PFSK-1 (cell line): ENCODE measurements around the gene TPGS2.

Experiments
- FOXP2 ChIP-seq: optimal IDR thresholded peaks from 2 replicates; pipeline ENCODE3; 2011; ENCODE audit warnings: borderline replicate concordance, control low read depth, inconsistent platforms; ENCODE audit not compliant: insufficient read depth; ENCODE audit errors: extremely low read length, extremely low read depth
- POLR2AphosphoS5 ChIP-seq: IDR thresholded peaks from 2 replicates; pipeline ENCODE4 v1.6.1; 2012; ENCODE audit warnings: low read depth, mild to moderate bottlenecking, control low read depth, low read length, moderate library complexity
- REST ChIP-seq, 2 experiments: IDR thresholded peaks; 2 replicates each; pipeline versions ENCODE4 v1.6.1 to v1.8.0; 2011 to 2012; ENCODE audit warnings: low read depth in 2 of 2, low read length in 2 of 2, control low read depth in 1 of 2, inconsistent platforms in 1 of 2, mild to moderate bottlenecking in 1 of 2, moderate library complexity in 1 of 2; ENCODE audit not compliant: insufficient read depth in 1 of 2
- SIN3A ChIP-seq: IDR thresholded peaks from 2 replicates; pipeline ENCODE4 v1.6.1; 2012; ENCODE audit warnings: mild to moderate bottlenecking, low read length, moderate library complexity, borderline replicate concordance; ENCODE audit not compliant: insufficient read depth
- TAF1 ChIP-seq: IDR thresholded peaks from 2 replicates; pipeline ENCODE4 v1.6.1; 2012; ENCODE audit warnings: low read length, control low read depth, borderline replicate concordance; ENCODE audit not compliant: insufficient read depth

Gene TPGS2

DNA sequence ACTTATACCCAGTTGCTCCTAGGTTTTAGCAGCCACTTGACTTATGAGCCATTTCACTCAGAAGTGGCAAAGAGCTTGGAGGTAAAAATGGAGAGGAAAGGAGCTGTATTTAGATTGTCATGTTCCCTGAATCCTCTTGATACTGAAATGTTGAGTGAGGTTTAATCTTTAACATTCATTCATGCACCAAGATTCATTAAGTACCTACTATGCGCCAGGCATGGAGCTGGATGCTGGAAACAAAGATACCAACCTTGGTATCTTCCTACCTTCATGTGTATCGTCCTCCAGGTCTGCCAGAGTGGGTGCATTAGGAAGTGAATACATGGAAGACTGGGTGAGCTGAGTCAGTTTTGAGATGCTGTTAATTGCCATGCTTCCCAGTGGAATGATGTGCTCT, 23.7 kb downstream of the TPGS2 start:
- TF ChIP-seq POLR2AphosphoS5 (no peak), REST (IDR thresholded peaks at IDR 0.05; ENCODE audit: insufficient read depth in 1 of 2, low read depth in 2 of 2, low read length in 2 of 2) (no peak), TAF1 (no peak), FOXP2 (no peak), SIN3A (no peak)

- no peak for TF ChIP-seq REST (IDR thresholded peaks at IDR 0.05; ENCODE audit: insufficient read depth in 1 of 2, low read depth in 2 of 2, low read length in 2 of 2)
- TF ChIP-seq TAF1, result no peak
- no peak for TF ChIP-seq FOXP2
- TF ChIP-seq POLR2AphosphoS5, result no peak
- no peak for TF ChIP-seq SIN3A
Observed at GRCh38 chr18:36798738-36799473, 29.9 kb downstream of the TPGS2 start.

DNA sequence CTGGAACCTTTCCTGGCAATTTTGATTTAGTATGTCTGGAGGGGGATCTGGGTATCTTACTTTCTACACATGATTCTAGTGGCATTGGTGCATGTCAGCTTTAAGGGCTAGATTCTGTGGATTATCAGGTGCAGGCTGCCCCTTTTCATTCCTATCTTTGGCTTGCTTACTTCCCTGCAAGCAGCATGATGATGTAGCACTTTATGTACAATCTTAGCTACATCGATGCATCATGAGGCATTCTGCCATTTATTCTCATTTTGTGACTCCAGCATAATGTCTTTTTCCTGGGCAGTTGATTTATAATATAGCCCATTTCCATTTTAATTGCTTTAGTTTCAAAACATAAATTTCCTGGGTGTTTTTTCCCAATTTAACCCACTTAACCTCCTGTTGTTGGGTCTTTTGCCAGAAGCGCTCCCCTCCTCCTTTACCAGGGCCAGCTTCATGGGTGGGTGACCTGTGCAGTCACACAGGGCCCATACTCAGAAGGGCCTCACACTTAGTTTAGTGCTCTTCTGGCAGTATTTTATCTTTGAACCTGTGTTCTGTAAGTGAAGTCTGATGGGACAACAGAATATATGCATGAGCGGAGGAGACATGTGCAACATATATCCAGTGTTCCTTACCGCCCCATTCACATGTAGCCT, 36.0 kb downstream of the TPGS2 start:
- TF ChIP-seq POLR2AphosphoS5, result no peak
- TF ChIP-seq FOXP2, result no peak
- no peak for TF ChIP-seq SIN3A
- no peak for TF ChIP-seq REST (IDR thresholded peaks at IDR 0.05; ENCODE audit: insufficient read depth in 1 of 2, low read depth in 2 of 2, low read length in 2 of 2)

- TF ChIP-seq TAF1, result no peak
Observed at GRCh38 chr18:36786686-36787085, 42.1 kb downstream of the TPGS2 start.

GRCh38 chr18:36783792-36784191, 45.0 kb downstream of the TPGS2 start:
- TF ChIP-seq REST (IDR thresholded peaks at IDR 0.05; ENCODE audit: insufficient read depth in 1 of 2, low read depth in 2 of 2, low read length in 2 of 2) (no peak), TAF1 (no peak), SIN3A (no peak)
